Bladder microvascular endothelial cell (primary cell): Measurements from ENCODE around the gene OR51F2. TPM values are rescaled to one million over a fixed set of nuclear protein-coding genes. Genes with fewer than 3 reads are reported as not detected.

Source experiments
- total RNA-seq: library from RNA; depleted of rRNA; stranded (reverse); fragments of >200 nt; gene quantifications from 2 replicates; pipeline ENCODE4 v1.2.3, GENCODE V29; 2014

OR51F2 gene
- not detected in 2 replicates for total RNA-seq

DNA sequence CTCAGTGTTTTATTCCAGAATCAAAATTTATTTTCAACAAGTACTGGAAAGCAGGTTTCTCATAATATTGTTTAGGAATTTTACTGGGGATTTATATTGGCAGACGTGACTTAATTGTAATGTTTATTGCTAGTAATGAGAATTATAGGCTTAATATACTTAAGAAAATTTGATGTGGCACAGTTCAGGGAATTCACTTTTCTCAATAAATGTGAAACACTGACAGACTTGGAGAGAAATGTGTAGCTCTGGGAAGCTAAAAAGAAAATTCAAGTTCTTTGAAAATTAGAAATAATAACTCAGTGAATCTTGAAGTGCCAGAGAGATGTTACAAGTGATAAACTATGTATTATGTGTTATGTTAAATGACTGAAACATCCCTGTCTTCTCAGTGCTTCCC is at the start of gene OR51F2:
OR51F2 (plus strand) TSS at position 301 of the 400 bp plus-strand sequence. CDS start 101 bp downstream, outside the sequence.

DNA sequence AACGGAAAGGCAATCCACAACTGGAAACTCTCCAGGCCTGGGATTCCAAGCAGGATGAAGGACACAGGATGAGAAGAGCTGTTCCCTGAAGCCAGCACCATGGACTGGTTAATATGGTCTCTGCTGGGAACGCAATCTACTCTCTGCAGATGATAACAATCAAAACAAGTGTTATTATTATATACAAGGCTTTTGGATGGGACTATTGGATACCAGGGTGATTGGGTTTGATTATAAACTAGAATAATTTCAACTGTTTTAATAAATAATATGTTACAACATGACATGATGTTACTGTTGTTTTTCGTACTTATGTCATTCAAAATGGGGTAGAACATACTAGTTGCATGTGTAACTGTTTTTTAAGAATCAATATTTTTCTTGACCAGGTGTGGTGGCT is 16.8 kb upstream of the OR51F2 start, which contains the start of gene OR52R1:
OR52R1 (minus strand) TSS at position 101 of the 400 bp plus-strand sequence; CDS start at position 101, 0 bp downstream.

GRCh38 chr11:4848908-4849532 is 27.9 kb downstream of the OR51F2 start, which contains the start of gene OR51S1:
Gene OR51S1, minus strand, starts transcription at chr11:4849208. Its CDS starts 0 bp downstream, at chr11:4849208.

Other genes with a start within 250 kb of the OR51F2 start
- not detected in 2 replicates for gene OR52I2, start 239.6 kb upstream of the OR51F2 start, total RNA-seq
- gene OR52I1, start 227.3 kb upstream of the OR51F2 start, total RNA-seq: not detected in 2 replicates
- gene TRIM68, start 213.1 kb upstream of the OR51F2 start, total RNA-seq: 8.3 and 12.3 TPM in 2 replicates
- not detected in 2 replicates for gene OR51D1, start 183.8 kb upstream of the OR51F2 start, total RNA-seq
- gene OR51E1, start 177.3 kb upstream of the OR51F2 start, total RNA-seq: not detected in 2 replicates
- not detected in 2 replicates for gene OR51E2, start 123.5 kb upstream of the OR51F2 start, total RNA-seq
- gene MMP26, start 116.5 kb upstream of the OR51F2 start, total RNA-seq: not detected in 2 replicates
- gene OR51F1, start 51.4 kb upstream of the OR51F2 start, total RNA-seq: not detected in 2 replicates
- not detected in 2 replicates for gene OR52R1, start 16.9 kb upstream of the OR51F2 start, total RNA-seq
- gene OR51S1, start 27.9 kb downstream of the OR51F2 start, total RNA-seq: not detected in 2 replicates
- not detected in 2 replicates for gene OR51T1, start 60.6 kb downstream of the OR51F2 start, total RNA-seq
- gene OR51A7, start 82.5 kb downstream of the OR51F2 start, total RNA-seq: not detected in 2 replicates
- gene OR51G2, start 98.0 kb downstream of the OR51F2 start, total RNA-seq: not detected in 2 replicates
- gene OR51G1, start 103.0 kb downstream of the OR51F2 start, total RNA-seq: not detected in 2 replicates
- not detected in 2 replicates for gene OR51A4, start 126.3 kb downstream of the OR51F2 start, total RNA-seq
- gene OR51A2, start 134.4 kb downstream of the OR51F2 start, total RNA-seq: not detected in 2 replicates
- not detected in 2 replicates for gene OR51L1, start 173.5 kb downstream of the OR51F2 start, total RNA-seq
- gene OR52J3, start 225.2 kb downstream of the OR51F2 start, total RNA-seq: not detected in 2 replicates
- gene OR52E2, start 238.3 kb downstream of the OR51F2 start, total RNA-seq: not detected in 2 replicates
- gene OR52E1, start 248.3 kb downstream of the OR51F2 start, total RNA-seq: not detected in 2 replicates